Measurements from ENCODE around the gene WDR17.
A peak's percentile ranks its signal among the peaks of the same experiment; 100 is the strongest.
"Not testable (repeated sequence)": the region's sequence is repeated elsewhere in the genome, so short reads cannot be mapped to it uniquely, and the experiment has no call there.

WDR17 gene

DNA sequence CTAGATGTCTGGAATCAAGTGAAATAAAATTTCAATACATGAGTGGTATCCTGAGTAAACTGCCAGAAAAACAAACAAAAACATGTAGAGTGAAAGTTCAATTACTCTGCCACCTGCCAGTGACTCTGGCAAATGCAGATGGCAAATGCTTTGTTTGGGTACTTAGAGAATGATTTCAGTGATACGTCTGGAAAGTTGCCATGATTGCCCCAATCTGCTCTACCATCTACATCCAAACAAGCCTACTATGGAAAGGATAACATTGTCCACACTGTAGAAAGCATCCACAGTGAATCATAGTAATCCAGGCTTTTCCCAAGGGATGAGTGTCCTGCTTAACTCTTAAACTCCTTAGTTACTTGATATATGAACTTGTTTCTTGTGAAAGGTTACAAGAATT, 126.3 kb downstream of the WDR17 start:
- no peak for DNase-seq (ENCODE audit: low read depth in 2 of 2)

- no peak for DNase-seq (ENCODE audit: low read depth in 2 of 2)
Measured at GRCh38 chr4:176193126-176193525, 127.5 kb downstream of the WDR17 start.

DNA sequence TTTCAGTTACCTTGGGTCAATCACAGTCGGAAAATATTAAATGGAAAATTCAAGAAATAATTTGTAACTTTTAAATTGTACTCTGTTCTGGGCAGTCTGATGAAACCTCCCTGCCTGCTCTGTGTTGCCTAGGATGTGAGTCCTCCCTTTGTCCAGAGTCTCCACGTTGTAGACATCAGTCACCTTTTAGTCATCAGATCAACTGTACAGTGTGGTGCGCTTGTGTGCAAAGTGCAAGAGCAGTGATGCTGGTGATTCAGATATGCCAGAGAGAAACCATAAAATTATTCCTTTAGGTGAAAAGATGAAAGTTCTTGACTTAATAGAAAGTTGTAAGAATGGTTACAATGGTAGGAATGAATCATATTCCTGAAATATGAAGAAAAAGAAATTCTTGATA, 128.3 kb downstream of the WDR17 start:
- peak in 1 of 2 donors; percentile 15 for DNase-seq (ENCODE audit: low read depth in 2 of 2)

DNA sequence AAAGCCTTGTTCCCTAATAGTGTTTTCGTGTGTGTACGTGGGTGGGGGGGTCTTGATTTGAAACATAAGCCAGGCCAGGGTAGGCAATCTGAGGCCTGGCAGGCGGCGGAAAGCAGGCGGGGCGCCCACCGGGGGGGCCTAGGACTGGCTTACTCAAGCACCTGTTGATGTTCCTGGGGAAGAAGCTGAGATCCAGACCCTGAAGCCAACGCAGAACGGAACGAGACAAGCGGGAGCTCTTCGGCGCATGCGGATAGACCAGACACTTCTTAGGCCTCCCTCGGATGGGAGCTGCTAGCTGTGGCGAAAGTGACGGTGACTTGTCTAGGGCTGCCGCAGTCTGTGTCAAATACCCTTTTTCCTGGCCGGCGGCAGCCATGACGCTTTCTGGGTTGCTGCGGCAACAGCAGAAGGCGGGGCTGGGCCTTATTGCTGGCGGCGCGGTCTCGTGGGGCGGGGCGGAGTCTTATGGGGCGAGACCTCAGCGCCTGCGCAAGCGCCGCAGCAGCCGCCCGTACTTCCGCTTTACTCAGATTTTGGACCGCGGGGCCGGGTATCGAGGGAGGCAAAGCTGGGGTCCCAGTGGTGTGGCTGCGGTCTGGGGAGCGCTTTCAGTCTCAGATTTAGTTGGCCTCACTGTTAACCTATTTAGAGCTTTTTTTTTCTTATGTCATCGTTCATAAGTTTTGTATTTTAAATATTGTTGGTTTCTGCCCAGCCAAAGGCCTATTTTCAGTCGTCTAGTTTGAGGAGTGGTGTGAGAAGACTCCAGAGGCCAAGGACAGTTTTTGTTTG, 129.7 kb downstream of the WDR17 start, which contains the start of gene SPATA4:
TSS of gene SPATA4 (minus strand) at position 402 of the 795 bp plus-strand sequence. CDS start at position 379, 23 bp downstream.
- DNase-seq (ENCODE audit: low read depth in 2 of 2): peak; percentile 90 to 92

DNA sequence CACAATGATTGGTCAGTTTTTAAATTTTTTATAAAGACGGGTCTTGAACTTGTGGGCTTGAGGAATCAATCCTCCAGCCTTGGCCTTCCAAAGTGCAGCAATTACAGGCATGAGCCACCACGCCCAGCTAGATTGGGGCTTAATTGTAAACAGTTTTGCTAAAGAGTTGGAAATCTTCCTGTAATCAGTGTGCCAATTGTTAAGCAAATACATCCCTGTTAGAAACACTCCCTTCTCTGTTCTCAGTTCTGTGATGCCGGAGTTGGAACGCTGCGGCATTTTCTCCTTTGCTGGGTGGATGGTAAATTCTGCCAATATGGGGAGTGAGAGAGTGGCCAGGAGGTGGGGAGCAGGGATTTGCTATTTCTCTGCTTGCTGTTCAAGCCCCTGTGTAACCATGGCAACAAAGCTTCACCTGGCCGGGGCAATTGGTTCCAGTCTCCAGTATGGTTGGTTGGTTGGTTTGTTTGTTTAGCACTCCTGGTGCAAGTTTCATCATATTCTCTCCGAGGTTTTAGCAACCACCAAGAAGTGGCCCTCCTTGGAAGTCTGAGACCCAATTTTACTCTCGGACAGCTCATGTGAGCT, 132.8 kb downstream of the WDR17 start:
- no peak for DNase-seq (ENCODE audit: low read depth in 2 of 2)

DNA sequence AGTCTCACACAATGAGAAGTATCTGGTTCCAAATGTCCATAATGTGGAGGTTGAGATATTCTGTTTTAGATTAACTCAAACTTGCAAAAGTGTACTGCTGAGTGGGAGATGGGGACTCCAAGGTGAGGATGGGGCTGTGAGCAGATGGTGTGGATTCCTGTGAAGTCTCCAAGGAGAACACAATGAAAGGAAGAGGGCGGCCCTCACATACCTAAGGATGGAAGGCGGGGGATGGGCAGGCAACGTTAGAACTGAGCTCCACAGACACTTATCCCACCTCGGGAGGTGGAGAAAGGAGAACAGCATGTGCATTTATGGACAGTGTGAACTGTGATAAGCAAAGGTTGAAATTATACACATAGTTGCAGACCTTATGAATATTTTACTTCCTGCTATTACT, 139.7 kb downstream of the WDR17 start:
- no peak for DNase-seq (ENCODE audit: low read depth in 2 of 2)

DNA sequence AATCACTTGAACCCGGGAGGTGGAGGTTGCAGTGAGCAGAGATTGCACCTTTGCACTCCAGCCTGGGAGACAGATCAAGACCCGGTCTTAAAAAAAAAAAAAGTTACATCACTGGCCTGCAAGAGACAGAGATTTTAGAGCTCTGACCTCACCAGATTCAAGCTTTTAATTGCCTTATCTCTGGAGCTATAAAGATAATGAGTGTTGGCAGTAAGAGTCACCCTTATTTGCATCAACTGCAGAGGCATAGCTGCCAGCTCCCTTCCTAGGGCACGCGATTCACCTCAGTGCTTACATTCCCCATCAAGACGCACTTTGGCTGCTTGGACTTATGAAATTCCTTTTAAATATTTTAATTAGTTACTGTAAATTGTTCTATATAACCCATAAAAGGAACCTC, 142.2 kb downstream of the WDR17 start:
- DNase-seq (ENCODE audit: low read depth in 2 of 2): no peak

DNA sequence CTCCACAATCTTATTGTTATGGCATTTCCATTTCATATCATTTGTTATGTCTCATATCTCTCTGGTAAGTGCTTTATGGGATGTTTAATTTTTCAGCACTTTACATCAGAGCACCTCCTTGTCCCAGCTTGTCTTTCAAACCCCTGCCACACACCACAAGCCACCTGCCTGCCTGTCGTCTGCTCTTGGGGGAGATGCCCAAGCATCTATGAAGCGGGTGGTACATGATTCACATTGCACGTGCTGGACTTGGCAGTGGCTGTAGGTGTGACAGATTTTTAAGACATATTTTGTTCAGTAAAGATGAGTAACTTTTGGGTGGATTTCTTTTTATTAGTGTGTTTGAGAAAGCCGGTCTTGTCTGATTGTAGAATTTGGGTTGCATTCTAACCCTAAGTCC, 143.9 kb downstream of the WDR17 start:
- no peak for DNase-seq (ENCODE audit: low read depth in 2 of 2)

- no peak for DNase-seq (ENCODE audit: low read depth in 2 of 2)
Measured at GRCh38 chr4:176210101-176210500, 144.5 kb downstream of the WDR17 start.

DNA sequence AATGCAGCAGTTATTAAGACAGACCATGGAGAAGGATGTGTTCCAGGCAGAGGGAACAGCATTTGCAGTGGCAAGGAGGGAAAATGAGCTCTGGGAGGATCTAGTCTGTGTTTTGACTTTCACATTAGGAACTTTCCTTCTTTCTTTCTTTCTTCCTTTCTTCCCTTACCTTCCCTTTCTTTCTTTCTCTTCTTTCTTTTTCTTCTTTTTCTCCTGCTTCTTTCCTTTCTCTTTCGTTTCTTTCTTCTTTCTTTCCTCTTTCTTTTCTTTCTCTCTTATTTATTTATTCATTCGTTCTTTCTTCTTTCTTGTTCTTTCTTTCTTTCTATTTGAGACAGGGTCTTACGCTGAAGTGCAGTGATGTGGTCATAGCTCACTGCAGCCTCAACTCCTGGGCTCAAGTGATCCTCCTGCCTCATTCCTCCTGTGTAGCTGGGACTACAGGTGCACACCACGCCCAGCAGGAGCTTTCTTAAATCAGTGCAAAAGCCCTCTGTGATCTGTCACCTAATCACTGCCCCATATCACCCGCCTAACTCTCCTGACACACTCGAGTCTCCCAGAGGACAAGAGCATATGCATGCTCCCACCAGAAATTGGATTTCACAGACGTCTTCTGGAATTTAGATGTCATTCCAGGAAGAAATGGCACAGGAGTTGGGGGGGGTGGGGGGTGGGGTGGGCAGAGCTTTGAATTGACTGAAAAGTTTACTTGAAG, 145.1 kb downstream of the WDR17 start:
- DNase-seq (ENCODE audit: low read depth in 2 of 2): no peak

GRCh38 chr4:176212351-176212750, 146.7 kb downstream of the WDR17 start:
- DNase-seq (ENCODE audit: low read depth in 2 of 2): not testable (repeated sequence)

DNA sequence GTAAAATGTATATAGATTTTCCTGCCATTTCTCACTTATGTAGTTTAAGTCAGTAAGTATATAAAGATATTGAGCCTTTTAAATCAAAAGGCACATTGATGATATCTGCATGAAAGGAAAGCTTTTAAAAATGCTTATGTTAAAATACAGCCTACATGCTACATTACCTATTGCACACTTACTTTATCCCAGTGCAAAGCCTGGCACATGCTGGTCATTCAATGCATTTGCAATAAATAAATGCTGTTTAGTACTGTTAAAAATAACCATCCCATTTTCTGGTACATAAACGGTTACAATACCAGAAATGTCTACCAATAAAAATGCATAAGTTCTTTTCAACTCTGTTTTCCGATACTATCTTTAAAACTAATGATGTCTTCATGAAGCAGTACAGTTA, 151.9 kb downstream of the WDR17 start:
- DNase-seq (ENCODE audit: low read depth in 2 of 2): no peak

DNA sequence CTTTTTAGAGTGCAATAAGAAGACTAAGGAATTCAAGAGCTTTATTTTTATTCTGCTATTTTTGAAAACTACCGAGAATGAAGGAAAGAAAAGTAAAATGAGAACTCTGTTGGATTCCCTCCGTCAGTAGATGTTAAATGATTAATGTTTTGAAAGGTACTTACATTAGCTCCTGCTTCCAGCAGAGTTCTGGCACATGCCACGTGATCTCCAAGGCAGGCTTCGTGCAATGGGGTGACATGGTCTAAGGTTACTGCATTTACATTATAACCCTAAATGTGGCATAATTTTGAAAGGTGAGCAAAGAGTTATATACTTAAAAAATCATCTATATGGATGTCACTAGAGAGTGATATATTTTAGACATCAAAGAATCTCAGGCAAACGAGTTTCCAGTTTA, 156.5 kb downstream of the WDR17 start:
- no peak for DNase-seq (ENCODE audit: low read depth in 2 of 2)

GRCh38 chr4:176223561-176223960, 157.9 kb downstream of the WDR17 start:
- DNase-seq (ENCODE audit: low read depth in 2 of 2): no peak

DNA sequence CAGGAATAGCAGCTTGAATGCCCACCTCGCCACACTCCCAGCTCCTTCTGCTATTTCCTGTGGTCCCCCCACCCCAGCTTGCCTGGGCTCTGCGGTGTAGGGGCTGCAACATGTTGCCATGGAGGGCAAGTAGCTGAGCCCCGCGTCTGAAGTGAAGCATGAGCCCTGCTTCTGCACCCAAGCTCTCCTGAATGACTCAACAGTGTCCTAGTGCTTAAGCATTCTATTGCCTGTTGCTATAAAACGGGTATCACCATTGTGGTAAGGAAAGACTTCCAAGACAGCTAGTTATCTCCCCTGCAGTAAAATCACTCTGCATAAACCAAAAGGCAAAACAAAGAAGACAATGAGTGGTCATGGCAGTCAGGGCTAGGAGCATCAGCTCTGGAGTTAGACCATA, 161.1 kb downstream of the WDR17 start:
- no peak for DNase-seq (ENCODE audit: low read depth in 2 of 2)

- DNase-seq (ENCODE audit: low read depth in 2 of 2): no peak
Measured at GRCh38 chr4:176229645-176230044, 164.0 kb downstream of the WDR17 start.

Data from stimulated activated CD8-positive, alpha-beta memory T cell treated with anti-CD3 and anti-CD28 coated beads, Interleukin-2, amount 100 ng/mL, for 48 hours (primary cell).